Hepatocyte (in vitro differentiated cells): ENCODE data around the gene PTPRN2.

Source experiments
- EZH2 ChIP-seq: fragments of 200-600 bp; sonication (generic); IDR thresholded peaks from 2 replicates; pipeline ENCODE4 v1.6.1; 2016; ENCODE audit warnings: antibody characterized with exemption, mild to moderate bottlenecking, borderline replicate concordance
- EZH2phosphoT487 ChIP-seq: fragments of 200-600 bp; sonication (generic); IDR thresholded peaks from one replicate; pipeline ENCODE4 v1.6.1; 2018; ENCODE audit warnings: antibody characterized with exemption, mild to moderate bottlenecking, low read depth, moderate library complexity; ENCODE audit not compliant: unreplicated experiment, severe bottlenecking
- TF ChIP-seq, protein P1 (sequence below): fragments of 200-600 bp; sonication (generic); IDR thresholded peaks from 2 replicates; pipeline ENCODE4 v1.5.1; 2016; ENCODE audit warnings: antibody characterized with exemption, mild to moderate bottlenecking; ENCODE audit not compliant: poor library complexity

DNA sequence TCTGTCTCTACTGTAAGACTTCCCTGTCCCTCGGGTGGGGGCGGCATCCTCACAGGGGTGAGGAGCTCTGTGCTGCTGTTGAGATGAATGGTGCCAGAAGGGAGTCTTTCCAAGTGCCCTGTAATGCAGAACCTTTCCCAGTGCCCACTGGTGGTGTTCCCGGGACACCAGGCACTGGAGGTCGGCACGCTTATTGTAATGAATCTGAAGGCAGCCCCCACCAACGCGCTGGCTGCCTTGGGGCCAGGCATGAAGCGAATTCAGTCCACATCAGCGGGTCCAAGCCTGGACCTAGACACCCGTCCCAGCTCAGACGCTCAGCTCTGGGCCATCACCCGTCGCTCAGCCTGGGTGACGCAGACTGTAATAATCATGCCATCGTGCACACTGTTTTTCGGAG, 658.0 kb downstream of the PTPRN2 start:
- TF ChIP-seq, protein P1, sequence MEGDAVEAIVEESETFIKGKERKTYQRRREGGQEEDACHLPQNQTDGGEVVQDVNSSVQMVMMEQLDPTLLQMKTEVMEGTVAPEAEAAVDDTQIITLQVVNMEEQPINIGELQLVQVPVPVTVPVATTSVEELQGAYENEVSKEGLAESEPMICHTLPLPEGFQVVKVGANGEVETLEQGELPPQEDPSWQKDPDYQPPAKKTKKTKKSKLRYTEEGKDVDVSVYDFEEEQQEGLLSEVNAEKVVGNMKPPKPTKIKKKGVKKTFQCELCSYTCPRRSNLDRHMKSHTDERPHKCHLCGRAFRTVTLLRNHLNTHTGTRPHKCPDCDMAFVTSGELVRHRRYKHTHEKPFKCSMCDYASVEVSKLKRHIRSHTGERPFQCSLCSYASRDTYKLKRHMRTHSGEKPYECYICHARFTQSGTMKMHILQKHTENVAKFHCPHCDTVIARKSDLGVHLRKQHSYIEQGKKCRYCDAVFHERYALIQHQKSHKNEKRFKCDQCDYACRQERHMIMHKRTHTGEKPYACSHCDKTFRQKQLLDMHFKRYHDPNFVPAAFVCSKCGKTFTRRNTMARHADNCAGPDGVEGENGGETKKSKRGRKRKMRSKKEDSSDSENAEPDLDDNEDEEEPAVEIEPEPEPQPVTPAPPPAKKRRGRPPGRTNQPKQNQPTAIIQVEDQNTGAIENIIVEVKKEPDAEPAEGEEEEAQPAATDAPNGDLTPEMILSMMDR, result no peak
- no peak for TF ChIP-seq EZH2phosphoT487
- no peak for TF ChIP-seq EZH2
